ENCODE results near the gene ZNF236. TPM values are rescaled to one million over a fixed set of nuclear protein-coding genes. Genes with fewer than 3 reads are reported as not detected.

The ZNF236 gene
- total and polyA plus RNA-seq, 2 of the 8 experiments (the other 6 are each of a cell fraction or from before 2014, with no cell fraction given), result 6.7 to 14.5 TPM

DNA sequence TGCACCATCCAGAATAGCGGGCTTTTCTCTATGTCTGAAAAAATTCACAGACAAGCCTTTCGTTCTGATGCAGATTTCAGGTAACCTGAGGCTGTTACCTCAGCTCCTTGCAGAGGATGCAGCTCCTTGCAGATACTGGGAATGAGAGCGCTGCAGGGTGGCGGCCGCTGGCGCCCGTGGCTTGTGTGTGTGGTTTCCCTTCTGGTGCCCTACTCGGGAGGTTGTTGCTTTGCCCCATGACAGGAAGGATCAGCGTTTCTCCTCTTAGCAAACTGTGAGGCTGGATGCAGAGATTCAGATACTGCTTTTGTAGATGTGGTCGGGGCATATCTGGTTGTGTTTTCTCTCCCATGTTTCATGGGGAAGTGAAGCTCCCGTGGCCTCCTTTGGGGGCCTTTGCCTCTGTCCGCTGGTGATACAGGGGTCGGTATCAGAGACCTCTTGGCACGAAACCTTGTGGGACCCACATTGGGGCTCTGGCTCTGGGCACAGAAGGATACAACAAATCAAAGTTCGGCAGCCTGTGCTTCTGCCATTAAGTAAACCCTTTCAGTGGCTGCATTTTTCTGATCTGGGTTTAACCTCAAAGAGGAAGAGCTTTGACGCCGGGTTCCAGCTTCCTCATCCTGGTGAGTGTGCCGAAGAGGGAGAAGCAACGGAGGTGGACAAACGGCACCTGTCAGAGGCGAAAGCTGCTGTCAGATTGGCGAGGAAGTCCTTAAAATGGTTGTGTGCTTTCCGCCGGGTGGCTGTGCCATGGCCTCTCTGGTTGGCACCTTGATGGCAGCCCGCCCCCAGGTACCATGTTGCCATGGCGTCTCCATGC, 182.4 kb downstream of the ZNF236 start:
- Histone ChIP-seq H4K20me1 (replicated peaks in 1 of 2; ENCODE audit: control insufficient read depth in 1 of 2, insufficient read depth in 2 of 2, low read length in 2 of 2) (no peaks in the 10 kb centered on the region), H3K4me3 (ENCODE audit: extremely low read depth in 1 of 4, insufficient read depth in 2 of 4, low read depth in 3 of 4, low read length in 4 of 4) (no peak overlapping the region), H4K5ac (ENCODE audit: insufficient read length, low read depth, low read length) (no peak overlapping the region), H3K27ac (ENCODE audit: low read depth, low read length) (no peak overlapping the region), H4K91ac (replicated peaks; ENCODE audit: insufficient read length, low read length) (peak overlapping the region; percentile 10), H3K9ac (replicated peaks in 1 of 4; ENCODE audit: extremely low read depth in 1 of 4, low read depth in 3 of 4, low read length in 3 of 4) (no peak overlapping the region), H2BK12ac (ENCODE audit: low read depth, low read length) (no peak overlapping the region), H2BK20ac (ENCODE audit: low read length) (no peak overlapping the region), H3K23me2 (ENCODE audit: low read depth, low read length) (no peaks in the 10 kb centered on the region), H3K36me3 (ENCODE audit: control insufficient read depth in 2 of 4, insufficient read depth in 4 of 4, low read length in 3 of 4) (no peaks in the 10 kb centered on the region), H4K8ac (ENCODE audit: extremely low read depth, insufficient read depth, low read length) (no peak overlapping the region), H2BK5ac (ENCODE audit: low read depth, low read length) (no peak overlapping the region), H3K4me1 (replicated peaks in 1 of 4; ENCODE audit: control insufficient read depth in 3 of 4, insufficient read depth in 4 of 4, low read length in 3 of 4) (peaks cover 0 to 12% (median 5%) of the 10 kb centered on the region in 4 experiments; a peak in 4 of 7 replicates), H3K27me3 (replicated peaks in 1 of 4; ENCODE audit: control insufficient read depth in 3 of 4, extremely low read depth in 1 of 4, insufficient read depth in 3 of 4, low read length in 3 of 4) (no peaks in the 10 kb centered on the region; a peak in 1 of 7 replicates), H3K23ac (ENCODE audit: insufficient read length) (no peak overlapping the region), H3K4me2 (ENCODE audit: insufficient read depth in 1 of 2, low read depth in 2 of 2, low read length in 2 of 2) (no peak overlapping the region), H3K14ac (ENCODE audit: insufficient read length) (no peak overlapping the region), H2BK15ac (ENCODE audit: low read length) (no peak overlapping the region), H2AFZ (ENCODE audit: low read length) (no peak overlapping the region), H3K56ac (replicated peaks; ENCODE audit: insufficient read length, low read depth, low read length) (no peak overlapping the region), H3K79me2 (ENCODE audit: control insufficient read depth in 1 of 2, insufficient read depth in 2 of 2, low read length in 2 of 2) (no peaks in the 10 kb centered on the region), H3K4ac (replicated peaks; ENCODE audit: insufficient read length, low read depth, low read length) (no peak overlapping the region), H3K18ac (ENCODE audit: extremely low read depth, low read length) (no peak overlapping the region), H3K79me1 (ENCODE audit: low read depth, low read length) (no peaks in the 10 kb centered on the region), H3K9me3 (ENCODE audit: insufficient read depth in 2 of 2, low read depth in 1 of 2, low read length in 1 of 2) (no peaks in the 10 kb centered on the region), H2AK5ac (ENCODE audit: low read depth, low read length) (no peak overlapping the region), H2BK120ac (replicated peaks; ENCODE audit: low read depth, low read length) (no peak overlapping the region)
- DNase-seq (ENCODE audit: low read depth in 1 of 2, low spot score in 2 of 2) (no peak), FAIRE-seq (no peak)
- ChIA-PET CTCF (ENCODE audit: partially characterized antibody) (interaction anchor here (0.6 to 3.1 kb wide), 13 partner anchors 7 to 683 kb away, joined by 3 to 16 read pairs (median 4); no protein-coding TSS in a partner anchor), POLR2A (ENCODE audit: partially characterized antibody) (interaction anchor here (1.5 kb wide), 1 partner anchor 12 kb away, joined by 4 read pairs; no protein-coding TSS in a partner anchor)
- WGBS, 2 experiments (ENCODE audit: extremely low coverage in 1 of 2, insufficient coverage in 1 of 2, insufficient read length in 1 of 2, insufficient replicate concordance in 2 of 2, low coverage in 1 of 2, low lambda C conversion rate in 2 of 2, missing lambda C conversion rate in 1 of 2), result 86% methylated on average over 26 of the region's 26 CpGs; no CpG with 5 or more reads in 1 of the 2 experiments
- no peak for TF ChIP-seq RAD21 (IDR thresholded peaks at IDR 0.05 in 1 of 2, conservative IDR thresholded peaks at IDR 0.05 in 1 of 2; ENCODE audit: low read depth in 2 of 2, low read length in 2 of 2)
- no peak for TF ChIP-seq SAP30 (IDR thresholded peaks at IDR 0.05; ENCODE audit: insufficient read depth, insufficient replicate concordance, low read length)
- no peak for TF ChIP-seq EGR1 (IDR thresholded peaks at IDR 0.05; ENCODE audit: borderline replicate concordance, low read depth, low read length)
- TF ChIP-seq SIX5 (IDR thresholded peaks at IDR 0.05; ENCODE audit: low read depth, low read length), result no peak
- TF ChIP-seq, protein P1, sequence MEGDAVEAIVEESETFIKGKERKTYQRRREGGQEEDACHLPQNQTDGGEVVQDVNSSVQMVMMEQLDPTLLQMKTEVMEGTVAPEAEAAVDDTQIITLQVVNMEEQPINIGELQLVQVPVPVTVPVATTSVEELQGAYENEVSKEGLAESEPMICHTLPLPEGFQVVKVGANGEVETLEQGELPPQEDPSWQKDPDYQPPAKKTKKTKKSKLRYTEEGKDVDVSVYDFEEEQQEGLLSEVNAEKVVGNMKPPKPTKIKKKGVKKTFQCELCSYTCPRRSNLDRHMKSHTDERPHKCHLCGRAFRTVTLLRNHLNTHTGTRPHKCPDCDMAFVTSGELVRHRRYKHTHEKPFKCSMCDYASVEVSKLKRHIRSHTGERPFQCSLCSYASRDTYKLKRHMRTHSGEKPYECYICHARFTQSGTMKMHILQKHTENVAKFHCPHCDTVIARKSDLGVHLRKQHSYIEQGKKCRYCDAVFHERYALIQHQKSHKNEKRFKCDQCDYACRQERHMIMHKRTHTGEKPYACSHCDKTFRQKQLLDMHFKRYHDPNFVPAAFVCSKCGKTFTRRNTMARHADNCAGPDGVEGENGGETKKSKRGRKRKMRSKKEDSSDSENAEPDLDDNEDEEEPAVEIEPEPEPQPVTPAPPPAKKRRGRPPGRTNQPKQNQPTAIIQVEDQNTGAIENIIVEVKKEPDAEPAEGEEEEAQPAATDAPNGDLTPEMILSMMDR (IDR thresholded peaks at IDR 0.05; ENCODE audit: control extremely low read depth in 1 of 3, insufficient read depth in 1 of 3, low read depth in 1 of 3, low read length in 3 of 3), result no peak
- no peak for TF ChIP-seq SP4 (IDR thresholded peaks at IDR 0.05; ENCODE audit: low read length)
- TF ChIP-seq KDM4A (IDR thresholded peaks at IDR 0.05; ENCODE audit: low read depth, low read length, severe bottlenecking), result no peak
- TF ChIP-seq SIRT6 (IDR thresholded peaks at IDR 0.05; ENCODE audit: low read length), result no peak
- no peak for TF ChIP-seq JUND (IDR thresholded peaks at IDR 0.05; ENCODE audit: low read length)

All from H1 (cell line).